Stimulated activated naive CD4-positive, alpha-beta T cell (primary cell): Measurements from ENCODE around the gene TEX36.
"Not testable (repeated sequence)": the region's sequence is repeated elsewhere in the genome, so short reads cannot be mapped to it uniquely, and the experiment has no call there.

Experiments
- DNase-seq, 6 experiments: peaks; one replicate each; lab custom pipeline; 2025; lab: John Stamatoyannopoulos, UW

Gene TEX36

GRCh38 chr10:125629758-125630376 is 53.1 kb downstream of the TEX36 start:
- no peak for DNase-seq

- no peak for DNase-seq
Observed at GRCh38 chr10:125628104-125629049, 54.6 kb downstream of the TEX36 start.

- no peak for DNase-seq
Observed at GRCh38 chr10:125627646-125628045, 55.3 kb downstream of the TEX36 start.

GRCh38 chr10:125626671-125627070 is 56.3 kb downstream of the TEX36 start:
- DNase-seq = no peak

GRCh38 chr10:125625586-125625985 is 57.4 kb downstream of the TEX36 start:
- no peak for DNase-seq

GRCh38 chr10:125624800-125625199 is 58.2 kb downstream of the TEX36 start:
- no peak for DNase-seq

GRCh38 chr10:125621052-125621451 is 61.9 kb downstream of the TEX36 start:
- DNase-seq = no peak

- DNase-seq = no peak
Observed at GRCh38 chr10:125620401-125620800, 62.6 kb downstream of the TEX36 start.

GRCh38 chr10:125613062-125613461 is 69.9 kb downstream of the TEX36 start:
- not testable (repeated sequence) for DNase-seq

GRCh38 chr10:125611756-125612155 is 71.2 kb downstream of the TEX36 start:
- DNase-seq = no peak

GRCh38 chr10:125611216-125611615 is 71.7 kb downstream of the TEX36 start:
- no peak for DNase-seq

- DNase-seq = no peak
Observed at GRCh38 chr10:125609859-125610258, 73.1 kb downstream of the TEX36 start.

GRCh38 chr10:125608474-125608873 is 74.5 kb downstream of the TEX36 start:
- no peak for DNase-seq

GRCh38 chr10:125607689-125608290 is 75.2 kb downstream of the TEX36 start:
- no peak for DNase-seq

- no peak for DNase-seq
Observed at GRCh38 chr10:125606414-125607010, 76.5 kb downstream of the TEX36 start.
